ENCODE data around the gene TBC1D8.

The TBC1D8 gene

GRCh38 chr2:101017371-101017770 is 133.8 kb downstream of the TBC1D8 start:
- Histone ChIP-seq H3K4me3 (ENCODE audit: low read depth, low read length) (no peak overlapping the region), H3K27ac (no peak overlapping the region), H3K27me3 (replicated peaks) (no peaks in the 10 kb centered on the region), H3K36me3 (replicated peaks) (no peaks in the 10 kb centered on the region)
- in situ Hi-C loops (cut with HindIII; ENCODE audit: low pct_ligation_motif_present, low sequenced_read_pairs) = no loop called here
- no peak for DNase-seq
- TF ChIP-seq CTCF (IDR thresholded peaks at IDR 0.05; ENCODE audit: low read depth, low read length, missing control alignments) = no peak

DNA sequence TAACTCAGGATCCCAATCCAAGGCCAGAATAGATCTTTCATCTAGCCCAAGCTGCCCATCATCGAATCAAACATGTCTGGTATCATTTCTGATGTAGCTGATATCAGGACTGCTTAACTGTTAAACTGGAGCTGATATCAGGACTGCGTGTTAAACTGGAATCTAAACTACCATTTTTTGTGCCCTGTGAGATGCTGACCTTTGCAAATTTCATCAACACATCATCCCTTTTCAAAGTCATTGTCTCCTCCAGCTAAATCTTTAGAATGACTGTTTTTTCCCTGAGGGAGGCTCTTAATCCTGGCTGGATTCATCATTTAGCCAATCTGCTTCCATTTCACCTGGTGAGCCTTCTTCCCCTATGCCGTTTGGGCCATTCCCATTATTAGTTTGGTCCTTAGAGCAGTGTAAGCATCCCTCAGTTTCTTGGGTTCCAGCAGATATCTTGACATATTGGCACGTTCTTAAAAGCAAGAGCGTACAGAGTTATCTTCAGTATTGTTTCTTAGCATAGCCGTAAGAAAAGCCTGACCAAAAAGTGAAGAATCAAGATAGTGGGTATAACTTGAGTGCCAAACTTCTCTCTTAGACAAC is 136.8 kb downstream of the TBC1D8 start:
- Histone ChIP-seq H3K27me3 (replicated peaks) (no peaks in the 10 kb centered on the region), H3K4me3 (ENCODE audit: low read depth, low read length) (no peak overlapping the region), H3K36me3 (replicated peaks) (peaks cover 8% of the 10 kb centered on the region), H3K27ac (no peak overlapping the region)
- no peak for TF ChIP-seq CTCF (IDR thresholded peaks at IDR 0.05; ENCODE audit: low read depth, low read length, missing control alignments)
- in situ Hi-C loops (cut with HindIII; ENCODE audit: low pct_ligation_motif_present, low sequenced_read_pairs) = no loop called here
- no peak for DNase-seq

GRCh38 chr2:101012706-101013181 is 138.4 kb downstream of the TBC1D8 start:
- peak; percentile 75 for TF ChIP-seq CTCF (IDR thresholded peaks at IDR 0.05; ENCODE audit: low read depth, low read length, missing control alignments)
- Histone ChIP-seq H3K27ac (no peak overlapping the region), H3K36me3 (replicated peaks) (peaks cover 16% of the 10 kb centered on the region), H3K27me3 (replicated peaks) (no peaks in the 10 kb centered on the region), H3K4me3 (ENCODE audit: low read depth, low read length) (no peak overlapping the region)
- peak; percentile 44 for DNase-seq
- in situ Hi-C loops (cut with HindIII; ENCODE audit: low pct_ligation_motif_present, low sequenced_read_pairs) = no loop called here

- Histone ChIP-seq H3K4me3 (ENCODE audit: low read depth, low read length) (no peak overlapping the region), H3K36me3 (replicated peaks) (peaks cover 21% of the 10 kb centered on the region), H3K27ac (peak overlapping the region; percentile 21), H3K27me3 (replicated peaks) (no peaks in the 10 kb centered on the region)
- TF ChIP-seq CTCF (IDR thresholded peaks at IDR 0.05; ENCODE audit: low read depth, low read length, missing control alignments) = no peak
- in situ Hi-C loops (cut with HindIII; ENCODE audit: low pct_ligation_motif_present, low sequenced_read_pairs) = no loop called here
- DNase-seq = no peak
These were observed 139.0 kb downstream of the TBC1D8 start for GRCh38 chr2:101012054-101012705.

GRCh38 chr2:101011152-101011551 is 140.0 kb downstream of the TBC1D8 start:
- H3K36me3 ChIP-seq (replicated peaks) = peaks cover 31% of the 10 kb centered on the region
- no peak for TF ChIP-seq CTCF (IDR thresholded peaks at IDR 0.05; ENCODE audit: low read depth, low read length, missing control alignments)
- H3K27me3 ChIP-seq (replicated peaks) = no peaks in the 10 kb centered on the region
- no peak overlapping the region for H3K27ac ChIP-seq
- in situ Hi-C loops (cut with HindIII; ENCODE audit: low pct_ligation_motif_present, low sequenced_read_pairs) = no loop called here
- no peak for DNase-seq
- H3K4me3 ChIP-seq (ENCODE audit: low read depth, low read length) = no peak overlapping the region
